Measurements from ENCODE around the gene RNF31. TPM values are rescaled to one million over a fixed set of nuclear protein-coding genes. Genes with fewer than 3 reads are reported as not detected.

Gene RNF31
- total RNA-seq, 2 experiments from 2014 or later: 37.8 to 57.8 TPM

DNA sequence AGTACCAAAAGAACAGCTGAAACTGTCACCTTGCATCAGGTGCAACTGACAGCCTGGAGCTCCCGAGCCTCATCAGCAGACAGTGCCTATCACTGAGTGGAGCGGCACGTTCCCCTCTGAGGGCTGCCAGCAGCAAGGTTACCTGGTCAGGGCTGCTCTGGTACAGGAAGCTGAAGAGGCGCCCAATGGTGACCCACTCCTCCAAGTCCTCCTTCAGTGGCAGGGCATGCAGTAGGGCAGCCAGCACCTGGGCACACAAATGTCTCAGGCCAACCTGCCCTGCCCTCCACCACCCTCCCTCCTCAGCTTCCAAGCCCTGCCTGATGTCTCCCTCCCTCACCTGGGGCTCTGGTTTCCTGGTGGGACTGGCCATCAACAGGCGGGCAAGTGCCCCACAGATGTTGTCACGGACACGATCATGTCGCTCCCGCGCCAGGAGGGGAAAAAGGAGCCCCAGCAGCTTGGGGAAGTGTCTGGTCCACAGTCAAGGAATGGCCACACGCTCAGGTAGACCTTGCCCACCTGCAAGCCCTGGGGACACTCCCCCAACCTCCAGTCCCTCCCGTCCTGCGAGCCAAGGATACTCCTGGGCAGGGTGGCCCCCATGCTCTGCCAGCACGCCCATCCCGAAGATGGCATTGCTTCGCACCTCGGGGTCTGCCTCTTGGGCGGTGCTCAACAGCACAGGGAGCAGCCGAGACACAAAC, 34.2 kb downstream of the RNF31 start:
- H3K4me2 ChIP-seq (ENCODE audit: low read length): no peak overlapping the region
- ChIA-PET CTCF (ENCODE audit: unreplicated experiment) (no interaction called here), POLR2A (interaction anchor here (0.6 kb wide), 2 partner anchors 25 to 61 kb away, joined by 3 to 4 read pairs; no protein-coding TSS in a partner anchor)
- no peaks in the 10 kb centered on the region for H3K4me1 ChIP-seq (ENCODE audit: insufficient read depth, low read length, poor library complexity, severe bottlenecking)
- no peak overlapping the region for H2AFZ ChIP-seq (ENCODE audit: low read length)
- intact Hi-C loops (cut with micrococcal nuclease; ENCODE audit: unreplicated experiment): no loop called here
- H4K20me1 ChIP-seq (ENCODE audit: insufficient read depth, low read length): no peaks in the 10 kb centered on the region
- no peak for DNase-seq (ENCODE audit: low spot score)
- H3K36me3 ChIP-seq (ENCODE audit: insufficient read depth, low read length): peaks cover 78% of the 10 kb centered on the region
- no peak for TF ChIP-seq EZH2phosphoT487 (IDR thresholded peaks at IDR 0.05; ENCODE audit: borderline replicate concordance, low read depth, low read length)
- TF ChIP-seq, protein P1, sequence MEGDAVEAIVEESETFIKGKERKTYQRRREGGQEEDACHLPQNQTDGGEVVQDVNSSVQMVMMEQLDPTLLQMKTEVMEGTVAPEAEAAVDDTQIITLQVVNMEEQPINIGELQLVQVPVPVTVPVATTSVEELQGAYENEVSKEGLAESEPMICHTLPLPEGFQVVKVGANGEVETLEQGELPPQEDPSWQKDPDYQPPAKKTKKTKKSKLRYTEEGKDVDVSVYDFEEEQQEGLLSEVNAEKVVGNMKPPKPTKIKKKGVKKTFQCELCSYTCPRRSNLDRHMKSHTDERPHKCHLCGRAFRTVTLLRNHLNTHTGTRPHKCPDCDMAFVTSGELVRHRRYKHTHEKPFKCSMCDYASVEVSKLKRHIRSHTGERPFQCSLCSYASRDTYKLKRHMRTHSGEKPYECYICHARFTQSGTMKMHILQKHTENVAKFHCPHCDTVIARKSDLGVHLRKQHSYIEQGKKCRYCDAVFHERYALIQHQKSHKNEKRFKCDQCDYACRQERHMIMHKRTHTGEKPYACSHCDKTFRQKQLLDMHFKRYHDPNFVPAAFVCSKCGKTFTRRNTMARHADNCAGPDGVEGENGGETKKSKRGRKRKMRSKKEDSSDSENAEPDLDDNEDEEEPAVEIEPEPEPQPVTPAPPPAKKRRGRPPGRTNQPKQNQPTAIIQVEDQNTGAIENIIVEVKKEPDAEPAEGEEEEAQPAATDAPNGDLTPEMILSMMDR (conservative IDR thresholded peaks at IDR 0.05; ENCODE audit: low read length): no peak
- no peaks in the 10 kb centered on the region for H3K9me2 ChIP-seq (ENCODE audit: insufficient read depth, low read length)
- H3K4me3 ChIP-seq (ENCODE audit: low read depth, low read length, poor library complexity, severe bottlenecking): no peak overlapping the region
- no TSS peak for BruUV-seq (replicated peaks)
- H3K27ac ChIP-seq (ENCODE audit: low read depth, low read length, poor library complexity, severe bottlenecking): no peak overlapping the region
- no peaks in the 10 kb centered on the region for H3K9me3 ChIP-seq (ENCODE audit: low read length)
- H3K79me2 ChIP-seq (ENCODE audit: insufficient read depth, low read depth, low read length): no peaks in the 10 kb centered on the region

GRCh38 chr14:24182110-24182882, 35.0 kb downstream of the RNF31 start:
- peaks cover 86% of the 10 kb centered on the region for H3K36me3 ChIP-seq (ENCODE audit: insufficient read depth, low read length)
- ChIA-PET POLR2A (interaction anchor here (0.6 kb wide), 1 partner anchor 26 kb away, joined by 3 read pairs; no protein-coding TSS in a partner anchor), CTCF (ENCODE audit: unreplicated experiment) (no interaction called here)
- H3K9me3 ChIP-seq (ENCODE audit: low read length): no peaks in the 10 kb centered on the region
- no peak overlapping the region for H2AFZ ChIP-seq (ENCODE audit: low read length)
- TF ChIP-seq EZH2phosphoT487 (IDR thresholded peaks at IDR 0.05; ENCODE audit: borderline replicate concordance, low read depth, low read length): no peak
- TF ChIP-seq, protein P1 (conservative IDR thresholded peaks at IDR 0.05; ENCODE audit: low read length): no peak
- H3K79me2 ChIP-seq (ENCODE audit: insufficient read depth, low read depth, low read length): 0 out of 2 replicates have a peak, but pooled peaks cover 3% of the 10 kb centered on the region
- no peaks in the 10 kb centered on the region for H4K20me1 ChIP-seq (ENCODE audit: insufficient read depth, low read length)
- H3K27ac ChIP-seq (ENCODE audit: low read depth, low read length, poor library complexity, severe bottlenecking): no peak overlapping the region
- no peaks in the 10 kb centered on the region for H3K9me2 ChIP-seq (ENCODE audit: insufficient read depth, low read length)
- intact Hi-C loops (cut with micrococcal nuclease; ENCODE audit: unreplicated experiment): no loop called here
- no TSS peak for BruUV-seq (replicated peaks)
- H3K4me3 ChIP-seq (ENCODE audit: low read depth, low read length, poor library complexity, severe bottlenecking): no peak overlapping the region
- H3K4me1 ChIP-seq (ENCODE audit: insufficient read depth, low read length, poor library complexity, severe bottlenecking): peaks cover 1% of the 10 kb centered on the region
- H3K4me2 ChIP-seq (ENCODE audit: low read length): no peak overlapping the region
- no peak for DNase-seq (ENCODE audit: low spot score)

All from OCI-LY7 (cell line).